GM10248 (cell line): ENCODE results near the gene SH3RF1.

ENCODE experiments used
- CTCF ChIA-PET: fragments of 300-600 bp; sonication (Branson Sonifier 250); formaldehyde crosslinking; extraction: SDS; loops from one replicate; lab custom pipeline; 2021; ENCODE audit warnings: antibody characterized with exemption; lab: Yijun Ruan, JAX
- POLR2A ChIA-PET: fragments of 350-650 bp; sonication (Branson Sonifier 250); formaldehyde crosslinking; extraction: SDS; loops from one replicate; lab custom pipeline; 2020; ENCODE audit warnings: antibody characterized with exemption; lab: Yijun Ruan, JAX
- DNase-seq: peaks from one replicate; pipeline ENCODE4 v3.0.0; 2012; ENCODE audit errors: extremely low spot score
- TF ChIP-seq, protein P1 (sequence below): IDR thresholded peaks from 2 replicates; pipeline ENCODE4 v1.5.1; 2012; ENCODE audit warnings: mild to moderate bottlenecking, low read depth; ENCODE audit errors: extremely low read depth, missing control alignments, control extremely low read depth

SH3RF1 gene

GRCh38 chr4:169269916-169270809, 593 bp downstream of the SH3RF1 start:
- ChIA-PET CTCF (interaction anchor here (0.8 to 3.6 kb wide), 24 partner anchors 8 to 246 kb away, joined by 3 to 49 read pairs (median 4); no protein-coding TSS in a partner anchor), POLR2A (interaction anchor here (0.6 kb wide), 1 partner anchor 191 kb away, joined by 3 read pairs; no protein-coding TSS in a partner anchor)
- peak; percentile 73 for DNase-seq
- TF ChIP-seq, protein P1, sequence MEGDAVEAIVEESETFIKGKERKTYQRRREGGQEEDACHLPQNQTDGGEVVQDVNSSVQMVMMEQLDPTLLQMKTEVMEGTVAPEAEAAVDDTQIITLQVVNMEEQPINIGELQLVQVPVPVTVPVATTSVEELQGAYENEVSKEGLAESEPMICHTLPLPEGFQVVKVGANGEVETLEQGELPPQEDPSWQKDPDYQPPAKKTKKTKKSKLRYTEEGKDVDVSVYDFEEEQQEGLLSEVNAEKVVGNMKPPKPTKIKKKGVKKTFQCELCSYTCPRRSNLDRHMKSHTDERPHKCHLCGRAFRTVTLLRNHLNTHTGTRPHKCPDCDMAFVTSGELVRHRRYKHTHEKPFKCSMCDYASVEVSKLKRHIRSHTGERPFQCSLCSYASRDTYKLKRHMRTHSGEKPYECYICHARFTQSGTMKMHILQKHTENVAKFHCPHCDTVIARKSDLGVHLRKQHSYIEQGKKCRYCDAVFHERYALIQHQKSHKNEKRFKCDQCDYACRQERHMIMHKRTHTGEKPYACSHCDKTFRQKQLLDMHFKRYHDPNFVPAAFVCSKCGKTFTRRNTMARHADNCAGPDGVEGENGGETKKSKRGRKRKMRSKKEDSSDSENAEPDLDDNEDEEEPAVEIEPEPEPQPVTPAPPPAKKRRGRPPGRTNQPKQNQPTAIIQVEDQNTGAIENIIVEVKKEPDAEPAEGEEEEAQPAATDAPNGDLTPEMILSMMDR = peak; percentile 12

DNA sequence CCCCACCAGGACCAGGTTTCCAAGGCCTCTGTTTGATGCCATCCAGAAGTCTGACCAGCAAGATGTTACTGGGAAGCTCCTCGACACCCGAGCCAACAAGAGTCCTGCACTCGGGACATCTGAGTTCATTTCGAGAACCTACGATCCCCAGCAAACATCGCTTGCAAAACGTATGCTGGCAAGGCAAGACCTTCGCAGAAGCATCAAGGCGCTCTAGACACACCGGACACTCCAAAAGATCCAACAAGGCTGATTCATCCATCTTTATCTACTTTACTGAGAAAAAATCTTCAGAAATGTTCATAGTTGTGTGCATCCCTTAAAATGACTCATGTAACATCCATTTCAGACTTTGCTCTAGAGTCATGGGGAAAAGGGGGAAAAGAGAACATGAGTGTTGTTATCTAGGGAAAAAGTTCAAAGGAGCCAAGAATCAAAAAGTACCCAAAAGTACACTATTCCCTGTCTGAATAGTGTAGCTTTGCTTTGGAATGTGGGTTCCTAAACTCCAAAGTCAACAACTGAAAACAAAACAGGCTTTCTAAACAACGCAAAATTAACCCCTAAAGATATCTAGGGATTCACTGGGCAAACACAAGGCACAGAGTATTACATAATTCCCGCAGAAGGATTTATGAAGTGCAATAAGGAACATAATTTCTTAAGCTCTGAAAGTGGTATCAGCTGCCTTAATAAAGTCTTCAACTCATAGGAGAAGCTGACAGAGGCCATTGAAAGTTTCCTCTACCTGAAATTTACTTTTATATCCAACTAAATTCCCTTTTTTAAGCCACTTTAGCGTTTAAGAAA, 1.6 kb downstream of the SH3RF1 start:
- POLR2A ChIA-PET = interaction anchor here (0.6 to 0.8 kb wide), 3 partner anchors 79 to 259 kb away, joined by 3 to 5 read pairs (median 3); partner anchors contain the start of gene CBR4
- no peak for DNase-seq
- TF ChIP-seq, protein P1 = no peak
- CTCF ChIA-PET = interaction anchor here (1.0 to 3.6 kb wide), 26 partner anchors 8 to 245 kb away, joined by 3 to 49 read pairs (median 4); no protein-coding TSS in a partner anchor

- POLR2A ChIA-PET = interaction anchor here (0.7 to 1.3 kb wide), 2 partner anchors 9 to 25 kb away, joined by 3 to 4 read pairs; no protein-coding TSS in a partner anchor
- CTCF ChIA-PET = interaction anchor here (1.2 to 3.6 kb wide), 3 partner anchors 14 to 20 kb away, joined by 3 to 21 read pairs (median 4); no protein-coding TSS in a partner anchor
- DNase-seq = no peak
- TF ChIP-seq, protein P1 = no peak
Measured at GRCh38 chr4:169267070-169267469, 3.7 kb downstream of the SH3RF1 start.

- TF ChIP-seq, protein P1 = no peak
- CTCF ChIA-PET = interaction anchor here (1.2 to 1.5 kb wide), 2 partner anchors 13 to 16 kb away, joined by 3 to 4 read pairs; no protein-coding TSS in a partner anchor
- POLR2A ChIA-PET = interaction anchor here (0.7 to 1.3 kb wide), 2 partner anchors 8 to 25 kb away, joined by 3 to 4 read pairs; no protein-coding TSS in a partner anchor
- no peak for DNase-seq
Measured at GRCh38 chr4:169266661-169267060, 4.1 kb downstream of the SH3RF1 start.

DNA sequence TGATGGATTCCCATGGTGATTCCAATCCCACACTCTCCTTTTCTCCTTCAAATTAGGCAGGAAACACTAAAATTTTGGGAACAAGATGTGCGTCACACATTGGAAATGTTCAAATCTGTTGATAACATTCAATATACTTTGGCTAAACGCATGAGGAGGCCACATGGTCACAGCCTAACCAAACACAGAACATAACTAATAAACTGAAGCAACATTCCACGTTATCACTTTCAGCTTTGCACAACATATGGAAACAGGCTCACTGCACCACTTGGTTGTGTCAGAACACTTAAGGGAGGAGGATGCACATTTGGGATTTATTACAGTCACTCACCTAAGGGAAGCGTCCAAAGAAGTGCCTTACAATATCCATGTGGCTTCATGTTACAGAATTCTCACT, 4.7 kb downstream of the SH3RF1 start:
- ChIA-PET CTCF (interaction anchor here (1.2 kb wide), 1 partner anchor 13 kb away, joined by 3 read pairs; no protein-coding TSS in a partner anchor), POLR2A (interaction anchor here (0.7 kb wide), 1 partner anchor 24 kb away, joined by 4 read pairs; no protein-coding TSS in a partner anchor)
- no peak for DNase-seq
- TF ChIP-seq, protein P1 = no peak
